ENCODE results near the gene CARD11.

Gene CARD11

DNA sequence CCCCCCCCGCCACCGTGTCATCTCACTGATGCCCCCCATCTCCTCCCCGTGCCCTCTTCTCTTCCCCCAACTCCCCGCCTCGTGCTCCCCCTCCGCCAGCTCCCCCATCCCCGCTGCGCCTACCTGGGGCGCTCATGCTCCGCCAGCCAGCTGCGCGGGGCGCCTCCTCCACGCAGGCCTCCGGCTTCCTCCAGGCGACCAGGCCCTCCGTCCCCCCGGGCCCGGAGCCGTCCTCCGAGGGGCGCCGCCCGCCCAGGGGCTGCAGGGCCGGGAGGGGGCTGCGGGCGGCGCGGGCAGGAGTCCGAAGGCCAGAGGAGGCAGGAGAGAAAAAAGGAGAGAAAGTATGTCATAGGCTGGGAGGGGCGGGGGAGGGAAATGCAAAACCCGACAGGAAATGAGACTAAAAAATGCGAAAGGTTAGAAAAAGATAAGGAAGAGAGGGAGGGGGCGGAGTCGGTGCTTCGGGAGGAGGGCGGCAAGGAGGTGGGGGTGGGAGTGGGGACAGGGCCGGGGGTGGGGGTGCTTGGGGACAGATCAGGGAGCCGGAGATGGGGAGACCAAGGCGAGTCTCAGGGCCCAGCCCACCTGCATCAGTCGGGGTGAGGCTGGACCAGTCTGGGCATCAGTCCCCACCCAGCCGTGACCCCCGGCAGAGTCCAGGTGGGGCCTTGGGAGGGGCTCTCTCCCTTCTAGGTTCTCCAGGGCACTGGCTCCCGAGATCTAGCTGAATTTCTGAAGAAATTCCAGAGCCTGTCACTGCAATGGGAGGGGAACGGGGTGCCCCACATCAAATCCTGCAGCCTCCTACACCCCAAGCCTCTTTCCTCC, at the start of gene CARD11:
TSS of gene CARD11 (minus strand) at position 324 of the 828 bp plus-strand sequence. CDS start 85,361 bp downstream, outside the sequence.
- DNase-seq = no peak

DNA sequence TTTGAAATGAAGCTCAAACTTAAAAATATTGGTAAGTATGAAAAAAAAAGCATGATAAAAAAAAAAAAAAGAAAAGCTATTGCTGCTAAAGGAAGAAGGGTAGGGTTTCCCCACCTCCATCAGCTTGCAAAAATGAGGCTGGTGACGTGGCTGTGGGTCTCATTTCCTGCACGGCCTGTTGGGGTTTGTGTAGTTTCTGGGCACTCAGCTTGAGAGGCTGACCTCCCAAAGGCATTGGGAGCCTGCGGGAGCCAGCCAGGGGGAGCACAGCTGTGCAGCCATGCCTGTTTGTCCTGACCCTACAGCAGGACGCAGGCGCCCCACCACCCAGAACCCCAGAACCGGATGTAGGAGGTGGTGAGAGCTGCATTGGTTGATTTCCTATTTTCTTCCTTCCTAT, 48.8 kb upstream of the CARD11 start:
- DNase-seq = no peak

DNA sequence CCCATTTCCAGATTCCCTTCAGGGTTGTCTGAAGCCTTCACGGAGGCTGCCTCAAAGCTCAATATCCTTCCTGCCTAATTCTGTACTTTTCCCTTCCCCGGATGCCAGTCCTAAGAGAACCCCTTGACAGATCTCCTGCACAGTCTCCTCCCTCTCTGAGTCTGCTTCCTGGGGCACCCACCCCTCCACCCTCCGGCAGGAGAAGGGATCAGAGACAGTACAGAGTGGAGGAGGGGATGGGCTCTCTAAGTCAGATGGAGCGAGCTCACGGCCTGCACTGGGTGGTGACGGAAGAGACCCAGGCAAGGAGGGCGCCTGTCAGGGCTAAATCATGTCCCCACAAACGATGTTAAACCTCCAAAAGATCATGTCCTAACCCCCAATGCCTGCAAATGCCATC, 48.0 kb upstream of the CARD11 start:
- no peak for DNase-seq

GRCh38 chr7:3089493-3089892, 45.8 kb upstream of the CARD11 start:
- DNase-seq = no peak

GRCh38 chr7:3087243-3087755, 43.6 kb upstream of the CARD11 start:
- DNase-seq = no peak

DNA sequence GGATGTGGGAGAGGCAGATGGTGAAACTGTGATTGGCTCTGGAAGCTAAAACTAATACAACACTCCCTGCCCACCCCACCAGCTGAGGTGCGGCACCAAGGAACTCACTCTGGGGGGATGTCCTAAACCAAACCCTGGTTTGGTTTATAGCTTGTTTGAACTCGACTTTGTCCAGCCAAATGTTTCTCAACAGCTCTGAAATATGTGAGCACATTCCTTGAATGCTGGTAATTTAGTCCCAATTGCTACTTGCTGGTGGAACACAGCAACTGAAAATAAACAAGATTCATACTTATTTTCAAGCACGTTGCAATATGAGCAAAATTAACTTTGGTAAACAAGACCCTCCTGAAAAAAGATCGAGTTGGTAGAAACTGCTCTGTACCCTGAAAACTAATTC, 39.7 kb upstream of the CARD11 start:
- DNase-seq = no peak

GRCh38 chr7:3082831-3083230, 39.2 kb upstream of the CARD11 start:
- no peak for DNase-seq

DNA sequence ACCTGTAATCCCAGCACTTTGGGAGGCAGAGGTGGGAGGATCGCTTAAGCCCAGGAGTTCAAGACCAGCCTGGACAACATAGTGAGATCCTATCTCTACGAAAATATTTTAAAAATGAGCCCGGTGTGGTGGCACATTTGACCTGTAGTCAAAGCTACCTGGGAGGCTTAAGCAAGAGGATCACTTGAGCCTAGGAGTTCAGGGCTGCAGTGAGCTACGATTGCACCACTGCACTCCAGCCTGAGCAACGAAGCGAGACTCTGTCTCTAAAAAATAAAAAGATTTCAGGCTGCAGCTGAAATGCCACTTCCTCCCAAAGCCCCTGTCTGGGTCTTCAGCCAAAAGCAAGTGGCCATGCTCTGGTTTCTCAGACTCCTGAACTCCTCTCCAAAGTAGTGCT, 38.7 kb upstream of the CARD11 start:
- no peak for DNase-seq

- DNase-seq = no peak
Observed at GRCh38 chr7:3080106-3080505, 36.4 kb upstream of the CARD11 start.

GRCh38 chr7:3078514-3078913, 34.8 kb upstream of the CARD11 start:
- DNase-seq = no peak

DNA sequence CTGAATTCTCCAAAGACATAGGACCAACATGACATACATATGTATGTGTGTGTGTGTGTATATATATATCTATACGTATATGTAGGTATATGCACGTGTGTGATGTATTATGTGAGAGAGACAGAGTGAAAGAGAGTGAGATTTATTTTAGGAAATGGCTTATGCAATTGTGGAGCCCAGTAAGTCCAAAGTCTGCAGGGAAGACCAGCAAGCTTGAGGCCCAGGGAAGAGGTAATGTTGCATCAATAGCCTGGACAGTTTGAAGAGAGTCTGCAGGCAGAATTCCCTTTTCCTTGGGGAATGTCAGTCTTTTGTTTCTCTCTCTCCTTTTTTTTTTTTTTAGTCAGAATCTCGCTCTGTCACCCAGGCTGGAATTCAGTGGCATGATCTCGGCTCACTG, 33.0 kb upstream of the CARD11 start:
- no peak for DNase-seq

GRCh38 chr7:3076163-3076562, 32.5 kb upstream of the CARD11 start:
- DNase-seq = no peak

GRCh38 chr7:3075441-3075840, 31.8 kb upstream of the CARD11 start:
- no peak for DNase-seq

GRCh38 chr7:3074459-3074821, 30.8 kb upstream of the CARD11 start:
- no peak for DNase-seq

DNA sequence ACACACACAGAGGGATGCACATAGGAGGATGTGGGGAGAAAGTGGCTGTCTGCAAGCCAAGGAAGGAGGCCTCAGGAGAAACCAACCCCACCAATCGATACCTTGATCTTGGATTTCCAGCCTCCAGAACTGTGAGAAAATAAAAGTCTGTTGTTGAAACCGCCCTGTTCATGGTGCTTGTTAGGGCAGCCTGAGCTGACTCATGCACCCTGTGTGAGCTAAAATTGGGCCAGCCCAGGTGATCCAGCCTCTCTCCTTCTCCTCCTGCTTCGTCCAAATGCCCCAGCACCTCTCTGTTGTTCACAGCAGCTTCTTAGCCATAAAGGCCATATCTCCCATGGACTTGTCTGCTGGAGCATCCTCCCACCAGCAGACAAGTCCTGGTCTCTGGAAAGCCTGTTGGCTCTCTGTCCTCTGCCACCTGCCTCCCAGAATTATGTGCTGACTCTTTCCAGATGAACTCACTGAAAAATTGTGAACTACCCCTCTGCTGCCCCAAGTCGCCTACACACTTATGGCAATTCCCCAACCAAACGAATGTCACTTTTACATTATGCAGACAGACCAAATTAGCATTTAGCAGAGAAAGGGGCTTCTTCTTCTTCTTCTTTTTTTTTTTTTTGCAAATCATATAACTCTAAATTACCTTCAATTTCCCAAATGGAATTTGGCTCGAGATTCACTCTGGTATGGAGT, 30.2 kb upstream of the CARD11 start:
- no peak for DNase-seq

GRCh38 chr7:3070908-3071307, 27.2 kb upstream of the CARD11 start:
- DNase-seq = no peak

DNA sequence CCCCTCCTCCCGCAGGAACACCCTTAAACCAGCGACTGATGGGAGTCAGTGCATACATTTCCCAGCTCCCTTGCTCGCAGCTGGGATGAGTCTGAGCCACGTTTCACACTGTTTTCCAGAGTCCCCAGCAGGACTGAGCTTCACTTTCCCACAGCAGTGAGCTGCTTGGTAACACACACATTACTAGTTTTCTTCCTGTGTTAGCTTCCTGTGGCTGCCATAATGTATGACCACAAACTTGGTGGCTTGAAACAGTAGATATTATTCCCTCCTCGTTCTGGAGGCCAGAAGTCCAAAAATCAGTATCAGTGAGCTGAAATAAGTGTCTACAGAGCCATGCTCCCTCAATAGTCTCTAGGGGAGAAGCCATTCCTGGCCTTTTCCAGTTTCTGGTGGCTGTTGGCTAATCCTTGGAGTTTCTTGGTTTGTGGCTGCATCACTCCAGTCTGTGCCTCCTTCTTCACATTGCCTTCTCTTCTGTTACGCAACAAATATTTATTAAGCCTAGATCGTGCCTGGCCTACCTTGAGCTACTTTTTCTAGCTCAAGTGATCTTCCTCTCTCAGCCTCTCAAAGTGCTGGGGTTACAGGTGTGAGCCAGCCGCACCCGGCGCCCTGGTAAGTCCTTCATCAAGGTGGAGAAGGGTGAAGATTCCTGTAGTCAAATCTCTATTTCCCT, 26.2 kb upstream of the CARD11 start:
- DNase-seq = no peak

- no peak for DNase-seq
Observed at GRCh38 chr7:3068530-3068929, 24.9 kb upstream of the CARD11 start.

DNA sequence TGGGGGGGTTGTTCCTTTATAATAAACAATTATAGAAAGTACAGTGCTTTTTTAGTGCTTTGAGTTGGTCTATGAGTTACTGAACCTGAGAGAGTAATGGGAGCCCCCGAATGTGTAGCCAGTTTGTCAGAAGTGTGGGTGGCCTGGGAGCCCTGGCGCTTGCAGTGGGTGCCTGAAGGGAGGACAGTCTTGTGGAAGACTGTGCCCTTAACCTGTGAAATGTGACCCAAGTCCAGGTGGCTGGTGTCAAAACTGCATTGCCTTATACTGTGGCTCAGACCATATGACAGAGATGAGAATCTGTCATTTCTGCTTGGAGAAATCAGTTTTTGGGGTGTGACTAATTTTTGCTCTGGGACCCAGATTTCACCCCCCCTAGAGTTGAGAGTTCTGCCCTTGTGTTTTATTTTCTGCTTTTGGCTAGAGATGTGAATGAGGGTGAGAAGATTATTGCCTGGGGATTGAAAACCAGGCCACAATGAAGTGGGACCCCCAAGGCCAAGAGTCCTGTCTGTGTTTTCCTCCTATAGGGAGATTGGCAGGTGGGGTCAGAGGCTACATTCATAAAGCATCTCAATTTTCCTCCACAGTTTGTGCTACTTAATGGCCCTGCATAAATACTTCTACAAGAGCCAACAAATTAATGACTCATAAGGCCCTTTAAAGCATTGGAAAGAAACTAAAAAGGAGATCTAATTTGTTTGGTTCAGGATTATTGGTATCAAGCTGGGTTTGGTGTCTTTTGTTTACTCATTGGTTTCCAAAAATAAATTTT, 24.1 kb upstream of the CARD11 start:
- DNase-seq = no peak

GRCh38 chr7:3067193-3067592, 23.5 kb upstream of the CARD11 start:
- no peak for DNase-seq

DNA sequence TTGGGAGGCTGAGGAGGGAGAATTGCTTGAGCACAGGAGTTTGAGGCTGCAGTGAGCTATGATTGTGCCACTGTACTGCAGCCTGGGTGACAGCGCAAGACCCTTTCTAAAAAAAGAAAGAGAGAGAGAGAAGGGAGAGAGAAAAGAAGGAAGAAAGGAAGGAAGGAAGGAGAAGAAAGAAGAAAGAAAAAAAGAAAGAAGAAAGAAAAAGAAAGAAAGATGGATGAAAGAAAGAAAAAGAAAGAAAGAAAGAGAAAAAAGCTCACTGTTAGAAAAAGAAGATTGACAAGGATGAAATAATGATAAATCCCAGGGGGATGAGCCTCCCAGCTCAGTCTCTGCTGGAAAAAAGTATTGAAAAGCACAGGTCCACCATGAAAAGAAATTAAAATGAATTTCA, 22.8 kb upstream of the CARD11 start:
- DNase-seq = no peak

DNA sequence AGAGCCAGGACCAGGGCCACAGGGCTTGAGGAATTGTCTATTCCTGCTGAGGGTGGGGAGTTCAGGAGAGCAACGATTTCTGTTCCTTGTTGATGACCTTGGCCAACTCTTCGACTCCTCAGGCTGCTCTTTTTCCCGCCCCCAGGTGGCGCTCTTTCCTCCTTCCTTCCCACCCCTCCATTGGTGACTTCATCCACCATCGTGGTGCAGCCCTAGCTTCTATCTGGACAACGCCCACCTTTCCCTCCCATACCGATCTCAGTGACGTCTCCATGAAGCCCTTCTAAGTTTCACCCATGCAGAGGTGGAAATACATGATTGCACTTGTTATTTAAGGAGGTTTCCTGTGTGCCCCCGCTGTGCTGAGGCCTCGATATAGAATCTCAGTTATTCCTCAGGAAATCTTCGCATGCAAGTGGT, 22.1 kb upstream of the CARD11 start:
- DNase-seq = no peak

DNA sequence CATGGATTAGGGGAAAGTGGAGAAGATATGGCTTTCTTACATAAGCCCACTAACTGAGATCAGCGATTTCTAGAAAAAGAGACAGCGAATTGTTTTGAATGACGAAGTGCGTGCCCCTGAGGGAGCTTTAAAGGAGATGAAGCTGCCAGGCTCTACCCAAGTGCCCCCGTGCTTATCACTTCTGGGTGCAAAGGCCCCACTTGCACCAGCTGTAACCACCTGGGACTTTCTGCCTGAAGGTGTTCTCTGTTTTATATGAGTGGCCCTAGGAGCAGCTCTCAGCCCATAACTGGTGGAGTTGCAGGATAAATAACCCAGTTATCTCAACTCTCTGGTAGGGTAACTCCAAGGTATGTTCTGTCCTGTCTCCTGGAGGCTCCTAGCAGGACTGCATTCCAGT, 20.4 kb upstream of the CARD11 start:
- DNase-seq = no peak

Data from cerebellar nuclear complex (tissue), 1 donor.